Inflammatory macrophage (primary cell): Measurements from ENCODE around the gene RNF130.

Experiments used
- DNase-seq, 2 donors: peaks; one replicate each; pipeline ENCODE4 v3.0.0-alpha.2; 2020 to 2022

The RNF130 gene

DNA sequence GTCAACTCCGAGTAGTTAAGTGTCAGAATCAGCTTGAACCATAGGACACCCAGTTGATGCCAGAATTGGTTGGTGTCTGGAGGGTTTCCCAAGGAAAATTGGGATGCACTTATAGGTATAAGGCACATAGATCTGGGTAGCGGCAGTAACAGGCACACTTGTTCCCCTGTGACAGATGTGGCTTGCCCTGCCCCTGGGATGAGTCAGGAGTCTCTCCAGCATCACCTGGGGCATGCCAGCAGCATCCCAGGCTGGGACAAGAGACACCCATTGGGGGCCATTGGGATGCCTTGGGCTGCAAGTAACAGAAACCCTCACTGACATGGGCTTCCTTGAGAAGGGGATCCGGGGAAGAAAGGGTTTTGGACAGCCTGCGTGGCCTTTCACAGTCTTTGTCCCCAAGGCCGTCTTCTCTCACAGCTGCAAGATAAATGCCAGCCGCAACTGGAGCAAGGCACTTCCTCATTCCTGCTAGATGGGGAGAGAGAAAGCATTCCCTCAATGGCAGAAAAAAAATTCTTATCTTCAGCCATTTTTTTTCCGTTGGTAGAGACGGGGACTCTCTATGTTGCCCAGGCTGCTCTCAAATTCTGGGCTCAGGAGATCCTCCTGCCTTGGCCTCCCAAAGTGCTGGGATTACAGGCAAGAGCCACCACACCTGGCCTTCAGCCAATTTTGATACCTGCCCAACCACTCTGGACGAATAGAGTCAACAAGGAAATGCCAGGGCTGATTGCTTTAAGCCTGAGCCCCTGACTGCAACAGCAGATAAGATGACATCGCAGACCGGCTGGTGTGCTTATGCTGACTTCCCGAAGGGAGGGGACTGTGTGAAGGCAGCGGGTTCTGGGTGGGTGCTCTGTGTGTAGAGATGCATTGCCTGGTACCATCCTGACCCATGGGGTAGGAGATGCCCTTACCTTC, 13.3 kb upstream of the RNF130 start:
- peak; percentile 35 to 38 for DNase-seq

DNA sequence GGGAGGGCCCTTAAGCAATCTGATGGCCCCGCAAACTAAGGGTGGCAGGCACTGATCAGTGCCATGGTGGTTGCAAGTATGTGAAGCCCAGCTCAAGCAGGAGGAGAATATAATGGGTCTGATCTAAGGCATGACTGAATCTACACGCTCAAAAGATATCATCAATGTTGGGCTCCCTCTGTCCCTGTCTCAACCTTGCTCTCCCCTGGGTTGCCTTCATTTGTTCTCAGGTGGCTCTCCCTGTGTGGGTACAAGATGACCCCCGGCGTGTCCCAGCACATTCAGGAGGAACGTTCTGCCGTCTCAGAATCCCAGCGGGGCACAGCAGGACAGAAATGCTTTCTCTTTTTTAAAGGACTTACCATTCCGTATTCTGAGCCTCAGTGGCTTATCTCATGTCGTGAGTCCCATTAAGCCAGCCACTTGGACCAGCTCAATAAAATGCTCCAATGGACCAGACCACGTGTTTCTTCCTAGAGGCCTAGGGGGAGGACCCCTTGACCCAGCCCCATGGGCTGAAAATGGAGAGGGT, 12.0 kb upstream of the RNF130 start:
- no peak for DNase-seq

DNA sequence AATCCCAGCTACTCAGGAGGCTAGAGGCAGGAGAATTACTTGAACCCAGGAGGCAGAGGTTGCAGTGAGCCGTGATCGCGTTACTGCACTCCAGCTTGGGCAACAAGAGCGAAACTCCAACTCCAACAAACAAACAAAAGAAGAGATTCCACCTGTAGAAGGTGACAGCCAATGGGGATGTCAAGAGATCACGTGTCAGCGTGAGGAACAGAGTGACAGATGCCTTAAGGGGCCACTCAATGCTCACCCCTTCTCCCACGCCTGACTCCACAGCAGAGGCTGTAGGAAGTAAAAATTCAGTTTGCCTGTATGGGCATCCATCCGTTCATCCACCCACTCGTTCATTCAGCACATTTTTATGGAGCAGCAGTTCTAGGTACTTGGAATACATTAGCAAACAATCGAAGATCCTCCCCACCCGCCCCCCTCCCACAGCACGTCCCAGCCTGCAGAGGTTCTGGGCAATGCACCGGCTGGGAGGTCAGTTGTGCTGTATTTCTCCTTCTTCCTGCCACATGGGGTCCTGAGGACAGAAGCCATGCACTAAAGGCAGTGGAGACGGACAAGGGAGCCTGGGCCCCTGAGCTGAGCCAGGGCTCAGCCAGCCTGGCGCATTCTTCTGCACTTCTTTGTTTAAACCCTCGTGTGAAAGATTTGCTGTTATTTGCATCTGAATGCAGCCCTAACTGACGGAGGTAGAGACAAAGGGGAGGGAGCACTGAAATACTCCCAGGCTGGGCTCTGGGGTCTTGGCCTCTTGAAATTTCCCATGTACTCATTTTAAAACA, 11.3 kb upstream of the RNF130 start:
- DNase-seq: no peak

DNA sequence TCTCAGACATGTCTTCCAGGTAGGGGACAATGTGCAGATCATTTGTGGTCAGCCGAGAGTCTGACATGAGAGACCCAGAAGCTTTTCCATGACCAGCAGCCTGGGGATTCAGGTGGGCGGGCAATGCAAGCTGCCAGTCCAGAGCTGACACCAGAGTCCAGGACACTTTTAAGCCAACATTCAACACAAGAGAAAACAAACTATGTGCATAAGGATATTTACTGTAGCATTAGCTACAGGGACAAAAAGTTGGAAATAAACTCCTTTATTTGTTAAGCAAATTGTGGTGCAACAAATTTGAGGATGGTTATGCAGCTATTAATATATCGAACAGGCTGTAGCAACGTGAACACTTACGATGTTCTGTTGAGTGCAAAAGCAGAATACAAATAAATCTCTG, 9.9 kb upstream of the RNF130 start:
- DNase-seq: no peak

DNA sequence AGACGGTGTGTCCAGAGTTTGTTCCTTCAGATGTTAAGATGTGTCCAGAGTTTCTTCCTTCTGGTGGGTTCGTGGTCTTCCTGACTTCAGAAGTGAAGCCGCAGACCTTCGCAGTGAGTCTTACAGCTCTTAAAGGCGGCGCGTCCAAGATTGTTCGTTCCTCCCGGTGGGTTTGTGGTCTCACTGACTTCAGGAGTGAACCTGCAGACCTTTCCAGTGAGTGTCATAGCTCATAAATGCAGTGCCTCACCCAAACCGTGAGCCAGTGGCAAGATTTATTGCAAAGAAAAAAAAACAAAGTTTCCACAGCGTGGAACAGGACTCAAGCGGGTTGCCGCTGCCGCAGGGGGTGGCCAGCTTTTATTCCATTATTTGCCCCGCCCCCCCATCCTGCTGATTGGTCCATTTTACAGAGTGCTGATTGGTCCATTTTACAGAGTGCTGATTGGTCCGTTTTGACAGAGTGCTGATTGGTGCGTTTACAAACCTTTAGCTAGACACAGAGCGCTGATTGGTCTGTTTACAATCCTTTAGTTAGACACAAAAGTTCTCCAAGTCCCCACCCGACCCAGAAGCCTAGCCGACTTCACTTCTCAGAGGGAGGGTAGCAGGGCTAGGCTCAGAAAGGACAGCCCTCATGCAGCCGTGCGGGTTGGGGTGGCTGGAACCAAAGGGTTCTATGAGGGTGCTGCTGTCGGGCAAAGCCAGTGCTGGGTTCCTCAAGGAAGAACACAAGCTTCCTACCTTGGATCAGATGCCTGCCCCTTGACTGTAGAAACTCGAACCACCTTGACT, 9.1 kb upstream of the RNF130 start:
- peak; percentile 12 to 18 for DNase-seq

DNA sequence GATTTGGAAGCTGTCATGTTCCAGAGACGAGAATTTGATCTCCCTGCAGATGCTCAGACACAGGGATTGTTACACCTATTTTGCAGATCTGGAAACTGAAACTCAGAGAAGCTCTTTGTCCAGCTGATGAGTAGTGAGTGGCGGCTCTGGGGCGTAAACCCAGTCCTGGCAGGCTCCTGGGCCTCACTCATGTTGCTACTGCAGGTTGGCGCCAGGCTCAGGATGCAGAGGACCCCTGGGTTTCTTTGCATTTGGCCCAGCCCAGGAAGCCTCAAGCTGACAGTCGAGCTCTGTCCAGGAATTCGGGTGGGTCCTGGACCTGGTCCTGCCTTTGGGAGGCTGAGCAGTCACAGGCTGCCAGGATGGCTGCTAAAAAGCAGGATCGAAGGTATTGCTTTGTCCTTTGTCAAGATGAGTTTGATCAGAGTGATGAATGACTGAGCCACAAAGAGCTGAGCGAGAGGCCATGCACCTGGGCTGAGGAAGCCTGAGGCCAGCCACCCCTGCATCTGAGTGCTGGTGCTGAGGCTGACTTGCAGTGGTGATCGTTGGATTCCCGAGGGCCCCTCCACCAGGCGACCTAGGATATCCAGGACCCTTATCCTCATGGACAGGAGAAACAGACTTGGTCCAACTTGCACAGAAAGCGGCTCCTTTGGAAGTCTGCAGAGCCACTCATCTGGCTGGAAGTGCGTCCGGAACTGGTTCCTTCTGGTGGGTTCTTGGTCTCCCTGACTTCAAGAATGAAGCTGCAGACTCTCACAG, 8.3 kb upstream of the RNF130 start:
- DNase-seq: no peak

DNA sequence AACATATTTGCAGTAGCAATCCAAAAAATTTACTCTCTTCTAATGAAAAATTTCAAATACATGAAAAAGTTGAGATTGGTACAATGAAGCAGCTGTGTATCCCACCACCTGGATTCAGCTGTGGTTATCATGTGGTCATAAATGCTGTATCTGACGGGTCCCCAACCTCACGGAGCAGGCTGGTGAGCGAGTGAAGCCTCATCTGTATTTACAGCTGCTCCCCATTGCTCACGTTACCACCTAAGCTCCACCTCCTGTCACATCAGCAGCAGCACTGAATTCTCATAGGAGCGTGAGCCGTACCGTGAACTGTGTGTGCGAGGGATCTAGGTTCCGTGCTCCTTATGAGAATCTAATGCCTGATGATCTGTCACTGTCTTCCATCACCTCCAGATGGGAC, 6.8 kb upstream of the RNF130 start:
- no peak for DNase-seq

DNA sequence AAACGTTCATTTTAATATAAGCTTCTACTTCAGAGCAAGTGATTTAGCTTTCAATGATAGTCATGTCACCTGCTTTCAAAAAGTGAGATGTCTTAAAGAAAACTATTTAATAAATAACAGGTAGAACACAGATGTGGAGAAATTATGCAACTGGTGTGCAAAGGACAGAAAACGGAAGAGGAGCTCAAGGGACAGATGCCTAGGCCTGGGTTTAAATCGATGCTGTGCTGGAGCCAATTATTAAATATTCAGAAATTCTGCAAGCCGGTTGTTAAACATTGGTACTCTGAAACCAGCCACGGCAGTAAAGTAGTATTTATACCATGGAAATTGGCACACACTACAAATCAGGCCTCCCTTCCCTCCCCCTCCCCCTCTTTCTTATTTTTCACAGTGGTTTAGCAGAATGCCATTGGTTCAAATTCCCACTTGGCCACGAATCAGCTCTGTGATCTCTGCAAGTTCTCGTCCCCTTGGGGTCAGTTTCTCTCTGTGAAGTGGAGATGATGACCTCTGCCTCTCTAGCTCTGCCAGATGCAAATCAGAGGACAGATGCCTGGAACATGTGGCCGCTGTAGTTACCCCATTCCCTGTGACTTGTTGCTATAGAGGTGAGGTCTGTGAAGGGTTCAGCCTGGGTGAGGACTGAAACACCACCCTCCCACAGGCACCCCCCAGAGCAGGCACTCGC, 6.2 kb upstream of the RNF130 start:
- DNase-seq: no peak

DNA sequence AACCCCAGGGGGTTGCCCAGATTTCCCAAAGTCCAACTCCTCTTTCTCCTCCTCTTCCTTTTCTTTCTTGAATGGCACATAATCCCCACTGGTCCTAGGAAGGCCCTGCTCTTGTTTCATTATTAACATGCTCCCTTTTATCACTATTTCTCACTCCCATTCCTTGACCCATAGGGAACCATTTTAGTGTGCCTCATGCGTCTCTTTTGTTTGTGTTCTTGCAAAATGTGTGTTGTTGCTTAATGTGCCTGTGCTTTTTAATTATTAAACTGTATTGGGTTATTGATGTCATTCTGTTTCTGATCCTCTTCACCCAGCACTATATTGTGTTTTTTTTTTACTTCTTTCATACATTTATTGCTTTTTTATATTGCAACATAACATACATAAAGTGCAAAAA, 4.1 kb upstream of the RNF130 start:
- DNase-seq: no peak

DNA sequence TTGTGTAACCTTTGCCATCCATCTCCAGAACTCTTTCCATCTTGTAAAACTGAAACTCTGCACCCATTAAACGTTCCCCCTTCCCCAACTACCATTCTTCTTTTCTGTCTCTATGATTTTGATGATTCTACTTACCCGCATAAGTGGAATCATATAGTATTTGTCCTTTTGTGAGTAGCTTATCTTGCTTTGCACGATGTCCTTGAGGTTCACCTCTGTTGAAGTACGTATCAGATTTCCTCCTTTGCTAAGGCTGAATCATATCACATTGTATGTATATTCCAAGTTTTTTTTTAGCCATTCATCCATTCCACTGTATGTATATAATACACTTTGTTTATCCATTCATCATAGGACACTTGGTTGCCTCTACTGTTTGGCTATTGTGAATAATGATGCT, 2.9 kb upstream of the RNF130 start:
- DNase-seq: no peak

DNA sequence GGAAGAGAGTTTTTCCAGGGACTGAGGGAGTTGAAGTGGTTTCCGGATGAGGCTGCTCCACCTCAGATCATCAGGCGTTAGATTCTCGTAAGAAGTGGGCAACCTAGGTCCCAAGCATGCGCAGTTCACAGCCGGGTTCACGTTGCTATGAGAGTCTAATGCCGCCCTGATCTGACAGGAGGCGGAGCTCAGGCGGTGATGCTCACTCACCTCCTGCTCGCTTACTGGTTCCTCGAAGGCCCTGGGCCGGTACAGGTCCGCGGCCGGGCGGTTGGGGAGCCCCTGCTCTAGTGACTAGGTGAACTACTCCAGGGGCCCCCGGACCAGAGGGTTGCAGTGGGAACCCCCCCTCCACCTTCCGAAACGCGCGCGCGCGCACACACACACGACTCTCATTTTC, 997 bp upstream of the RNF130 start:
- no peak for DNase-seq

DNA sequence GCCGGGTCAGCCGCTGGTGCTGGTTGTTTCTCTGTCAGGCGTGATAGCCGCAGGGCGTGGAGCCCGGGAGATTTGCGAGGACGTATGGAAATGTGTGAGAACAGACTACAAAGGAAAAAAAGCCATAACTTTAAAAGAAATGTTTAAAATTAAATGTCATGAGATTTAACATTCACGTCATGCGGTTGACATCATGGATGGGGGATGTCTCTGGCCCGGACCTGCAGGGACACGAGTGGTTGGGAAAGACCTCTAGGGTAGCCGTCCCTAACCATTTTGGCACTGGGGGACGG, 643 bp upstream of the RNF130 start:
- no peak for DNase-seq

DNA sequence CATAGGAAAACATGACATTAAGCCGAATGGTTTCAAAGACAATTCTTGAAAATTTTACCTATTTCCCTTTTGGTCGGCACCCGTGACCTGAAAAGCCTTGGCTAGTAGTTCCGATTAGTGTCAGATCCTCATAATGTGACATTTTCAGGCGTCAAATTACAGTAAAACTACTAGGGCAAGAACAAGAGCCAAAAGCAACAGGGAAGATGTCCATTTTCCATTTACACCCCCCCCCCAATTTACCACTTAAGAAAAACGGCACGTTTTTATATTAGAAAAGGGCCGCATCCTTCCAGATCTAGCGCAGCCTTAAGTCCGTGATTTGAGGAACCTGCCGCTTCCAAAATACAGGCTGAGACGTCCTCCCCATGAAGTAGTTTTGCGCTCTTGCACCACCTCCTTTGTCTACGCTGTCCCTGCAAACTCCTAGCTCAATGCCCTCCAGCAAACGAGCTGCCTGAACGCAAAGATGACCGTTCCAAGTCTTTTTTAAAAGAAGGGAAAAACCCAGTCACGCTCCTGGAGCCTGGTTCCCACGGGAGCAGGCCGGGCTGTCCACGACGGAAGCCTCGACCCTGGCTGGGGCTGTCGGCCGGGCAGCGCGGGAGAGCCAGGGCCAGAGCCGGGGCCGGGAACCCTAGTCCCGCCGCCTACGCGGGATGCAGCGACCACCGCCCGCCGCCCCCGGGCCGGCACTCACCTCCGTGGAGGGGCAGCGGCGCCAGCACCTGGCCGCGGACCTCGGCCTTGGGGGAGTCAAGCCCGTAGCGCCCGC, 616 bp downstream of the RNF130 start:
- DNase-seq: peak; percentile 71 to 81

DNA sequence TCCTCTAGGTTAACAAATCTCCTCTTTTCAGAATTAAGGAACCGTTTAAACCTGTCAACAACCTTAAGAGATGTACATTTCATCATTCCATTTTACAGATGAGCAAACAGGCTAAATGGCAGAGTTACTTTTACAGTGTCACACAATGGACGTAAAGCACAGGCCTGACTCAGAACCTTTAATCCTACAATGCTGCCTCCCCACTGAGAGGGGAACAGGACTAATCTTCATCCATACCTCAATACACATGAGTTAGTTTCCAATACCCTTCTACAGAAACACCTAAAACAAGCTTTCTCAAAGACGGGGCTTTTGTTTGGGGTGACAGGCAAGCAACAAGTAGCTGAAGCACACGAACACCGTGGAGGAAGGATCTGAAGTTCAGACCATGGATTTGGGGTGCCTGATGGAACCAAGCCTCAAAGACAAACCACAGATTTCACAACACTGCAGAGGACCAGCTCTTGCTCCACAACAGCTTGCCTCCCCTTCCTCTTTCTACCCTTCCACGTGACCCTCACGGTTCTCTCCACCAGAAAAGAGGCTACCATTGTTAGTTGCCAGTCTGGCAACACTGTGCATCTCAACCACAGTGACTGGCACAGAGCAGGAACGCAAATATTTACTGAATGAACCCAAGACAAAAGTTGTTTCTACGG, 1.8 kb downstream of the RNF130 start:
- peak; percentile 93 to 95 for DNase-seq

DNA sequence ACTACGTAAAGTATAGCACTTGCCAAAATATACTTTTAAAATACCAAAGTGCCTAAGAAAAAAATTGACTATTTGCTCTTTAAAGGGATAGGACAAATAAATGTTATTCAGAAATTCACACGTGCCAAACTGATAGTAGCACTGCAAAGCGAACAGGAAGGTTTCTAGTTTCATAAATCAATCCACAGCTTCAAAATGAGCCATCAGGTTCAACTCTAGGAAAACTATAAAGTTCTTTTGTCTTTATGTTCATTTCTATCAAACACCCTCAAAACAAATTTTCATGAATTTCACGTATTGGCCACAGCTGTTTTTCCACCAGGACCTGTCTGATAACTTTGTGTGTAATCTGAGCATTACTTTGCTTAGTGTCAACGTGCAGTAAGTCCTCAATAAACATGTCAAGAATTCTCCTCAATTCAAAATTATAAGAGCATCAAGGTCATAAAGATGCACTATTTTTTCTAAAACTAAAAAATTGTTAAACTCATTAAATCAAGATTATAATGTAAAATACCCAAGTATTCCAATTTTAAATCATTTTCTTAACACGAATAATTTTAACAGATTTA, 3.0 kb downstream of the RNF130 start:
- DNase-seq: no peak

DNA sequence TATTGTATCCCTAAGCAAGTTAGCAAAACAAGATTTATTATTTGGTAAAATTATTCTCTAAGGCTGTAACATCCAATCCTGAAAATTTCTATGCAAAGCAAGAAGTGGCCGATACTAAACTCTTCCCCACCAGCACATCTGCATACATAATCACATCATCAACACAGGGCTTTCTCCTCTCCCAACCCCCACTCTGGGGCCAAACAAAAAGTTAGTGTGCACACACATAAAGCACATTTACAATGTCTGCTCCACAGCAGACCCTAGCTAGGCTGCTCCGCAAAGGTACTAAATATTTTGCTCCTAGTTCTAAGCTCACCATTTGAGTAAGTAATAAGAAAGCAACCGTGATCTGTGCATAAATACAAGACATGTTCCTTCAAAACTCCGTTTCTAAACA, 3.6 kb downstream of the RNF130 start:
- no peak for DNase-seq

DNA sequence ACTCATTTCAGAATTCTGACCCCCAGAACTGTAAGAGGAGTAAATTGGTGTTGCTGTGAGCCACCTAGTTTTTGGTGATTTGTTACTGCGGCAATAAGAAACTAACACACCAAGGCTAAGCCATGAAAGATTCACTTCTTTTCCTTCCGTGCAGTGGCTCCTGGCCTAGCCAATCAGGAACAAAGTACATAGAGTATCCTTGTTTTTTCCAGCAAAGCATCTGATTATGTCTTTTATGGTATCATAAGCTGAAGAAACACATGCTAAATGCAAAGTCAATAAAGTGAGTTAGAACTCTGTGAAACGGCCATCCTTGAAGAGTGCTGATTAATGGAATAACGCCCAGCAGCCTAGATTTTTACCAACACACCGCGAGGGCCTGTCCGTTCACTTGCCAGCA, 11.4 kb downstream of the RNF130 start:
- DNase-seq: no peak

DNA sequence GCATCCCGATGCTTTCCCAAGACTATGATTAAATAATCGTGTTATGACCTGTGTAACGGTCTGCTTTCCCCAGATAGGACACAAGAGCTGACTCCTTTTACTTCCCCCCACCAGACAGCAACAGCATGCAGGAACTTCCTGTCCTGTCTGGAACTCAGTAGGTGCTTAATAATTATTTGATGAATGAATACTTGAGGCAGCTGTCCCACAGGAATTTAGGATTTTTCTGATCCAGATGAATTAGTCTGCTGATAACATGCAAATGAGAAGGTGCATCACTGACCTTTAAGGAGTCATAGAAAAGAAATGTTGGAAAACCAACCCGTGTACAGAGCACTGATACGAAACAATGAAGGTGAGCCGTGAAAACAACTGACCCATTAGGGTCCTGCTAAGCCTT, 12.2 kb downstream of the RNF130 start:
- DNase-seq: no peak

DNA sequence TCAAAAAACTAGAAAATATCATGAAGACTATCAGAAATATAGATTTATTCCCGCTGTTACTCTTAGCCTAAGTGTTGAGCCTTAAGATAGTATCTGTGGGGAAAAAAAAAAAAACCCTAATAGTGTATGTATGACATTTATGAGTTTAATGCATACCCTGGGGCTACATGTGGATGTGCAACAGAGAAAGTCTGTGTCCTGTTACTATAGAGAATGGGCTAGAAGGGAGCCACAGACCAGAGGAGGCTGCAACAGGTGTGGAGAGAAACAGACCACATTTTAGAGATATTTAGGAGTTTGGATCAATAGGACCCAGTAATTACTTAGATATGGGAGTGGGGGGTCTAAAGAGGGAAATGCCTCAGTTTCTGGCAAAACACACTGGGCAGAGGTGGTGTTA, 15.4 kb downstream of the RNF130 start:
- DNase-seq: no peak

DNA sequence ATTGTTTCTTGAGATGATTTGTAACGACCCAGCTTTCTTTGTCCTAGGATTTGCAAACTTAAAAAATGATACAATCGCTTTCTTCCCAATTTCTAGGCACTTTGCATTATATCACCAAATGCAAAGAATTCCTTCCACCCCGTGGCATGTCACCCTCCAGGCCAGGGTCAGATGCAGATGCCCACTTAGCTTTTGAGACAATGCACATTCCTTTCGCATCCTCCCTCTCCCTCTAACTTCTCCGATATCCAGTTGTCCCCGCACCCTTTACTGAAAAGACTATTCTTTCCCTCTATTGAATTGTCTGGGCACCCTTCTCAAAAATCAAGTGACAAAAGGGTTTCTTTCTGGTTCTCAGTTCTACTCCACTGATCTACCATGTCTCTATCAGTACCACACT, 17.3 kb downstream of the RNF130 start:
- no peak for DNase-seq
